Aorta (tissue), 5 donors: ENCODE measurements around the gene DAZAP1. TPM values are rescaled to one million over a fixed set of nuclear protein-coding genes. Genes with fewer than 3 reads are reported as not detected.
A peak's percentile ranks its signal among the peaks of the same experiment; 100 is the strongest.

ENCODE experiments used
- ATAC-seq: fragments of 200-7000 bp; cut with Tn5 transposase; one replicate; pipeline ENCODE4 v1.9.1; 2022; ENCODE audit warnings: moderate library complexity; ENCODE audit not compliant: low FRiP score
- DNase-seq, 2 donors: peaks; one replicate each; pipeline ENCODE4 v3.0.0-alpha.2; 2020
- H3K27ac ChIP-seq, 2 donors: one replicate each; pipeline ENCODE4 v1.5.1; 2013; ENCODE audit warnings: low read length in 2 of 2, mild to moderate bottlenecking in 2 of 2, moderate library complexity in 2 of 2, control low read depth in 1 of 2, inconsistent platforms in 1 of 2, low read depth in 1 of 2
- H3K27me3 ChIP-seq, 2 donors: one replicate each; pipeline ENCODE4 v1.6.1; 2013; ENCODE audit warnings: control low read depth in 1 of 2, low read length in 1 of 2, mild to moderate bottlenecking in 1 of 2, moderate library complexity in 1 of 2; ENCODE audit not compliant: insufficient read depth in 2 of 2, control insufficient read depth in 1 of 2
- H3K36me3 ChIP-seq, 2 donors: one replicate each; pipeline ENCODE4 v1.6.1; 2013; ENCODE audit warnings: control low read depth in 1 of 2, low read length in 1 of 2, mild to moderate bottlenecking in 1 of 2; ENCODE audit not compliant: insufficient read depth in 2 of 2, control insufficient read depth in 1 of 2
- H3K4me1 ChIP-seq, 2 donors: one replicate each; pipeline ENCODE4 v1.6.1; 2013; ENCODE audit warnings: low read length in 2 of 2, control low read depth in 1 of 2, mild to moderate bottlenecking in 1 of 2, moderate library complexity in 1 of 2; ENCODE audit not compliant: insufficient read depth in 2 of 2, control insufficient read depth in 1 of 2
- H3K4me3 ChIP-seq, 2 donors: one replicate each; pipeline ENCODE4 v1.5.1; 2013; ENCODE audit warnings: low read length in 2 of 2, control low read depth in 1 of 2, mild to moderate bottlenecking in 1 of 2
- H3K9me3 ChIP-seq: one replicate; pipeline ENCODE4 v1.6.1; 2013; ENCODE audit warnings: mild to moderate bottlenecking, low read length; ENCODE audit not compliant: control insufficient read depth
- WGBS, 2 donors: extraction: QIAGEN DNeasy Blood & Tissue Kit; methylation state at CpG; one replicate each; pipeline ENCODE4 v1.1.7; 2013; 5-methylcytosine and 5-hydroxymethylcytosine counted together
- intact Hi-C, 2 donors: fragments of 100-400 bp; cut with DNase I; formaldehyde crosslinking; loops; one replicate each; pipeline versions ENCODE4 v1.14.2 to v1.15.0; 2022
- polyA plus RNA-seq, 2 donors: library from polyadenylated mRNA; stranded (reverse); fragments of 200-250 nt; gene quantifications; one replicate each; pipeline ENCODE4 v1.2.3, GENCODE V29; 2013
- total RNA-seq, 2 donors: library from RNA; stranded (reverse); fragmentation: NEBNext Ultra II Directional; extraction: Animal tissue kit (Norgen Biotek cat#: 25700); gene quantifications; one replicate each; pipeline ENCODE4 v1.2.1, GENCODE V29; 2021
- donor health status: healthy with polysubstance abuse.
- donor health status: Bipolar disorder and iron deficiency.
- donor health status: DM: no; HTN: no; CAD: no.
- donor health status: DM: no; HTN: no; CAD: no.
- donor health status: DM: yes; HTN: yes; CAD: no.

The DAZAP1 gene
- total and polyA plus RNA-seq, 4 donors, result 44.8 to 79.0 (median 76.5) TPM

GRCh38 chr19:1383312-1384084 lies 23.9 kb upstream of the DAZAP1 start, which contains the start of gene NDUFS7:
Gene NDUFS7, plus strand, starts transcription at chr19:1383907. Its CDS starts 20 bp downstream, at chr19:1383927.
- intact Hi-C loops, result loop anchor here in 1 of 2 donors (2.0 kb wide), 2 partner anchors 29 to 107 kb away; a partner anchor contains a TSS
- Histone ChIP-seq H3K27ac (no peak within 1 kb of the TSS), H3K4me3 (peak within 1 kb of the TSS; percentile 50 to 77), H3K27me3 (no peaks in the 10 kb centered on the region), H3K4me1 (peaks cover 0 to 3% of the 10 kb centered on the region in 2 donors), H3K36me3 (no peaks in the 10 kb centered on the region), H3K9me3 (no peaks in the 10 kb centered on the region)
- DNase-seq, result peak; percentile 94 to 95
- peak; percentile 95 for ATAC-seq
- WGBS, 2 donors, result 0% methylated on average over 89 to 90 of the region's 90 CpGs

- Histone ChIP-seq H3K27ac (no peak overlapping the region), H3K4me3 (peak overlapping the region; percentile 50 to 77), H3K27me3 (no peaks in the 10 kb centered on the region), H3K4me1 (peaks cover 0 to 3% of the 10 kb centered on the region in 2 donors), H3K9me3 (no peaks in the 10 kb centered on the region), H3K36me3 (peaks cover under 1 to 2% of the 10 kb centered on the region in 2 donors)
- intact Hi-C loops, result no loop called here
- 1% methylated on average over 22 to 23 of the region's 23 CpGs for WGBS, 2 donors
- no peak for DNase-seq
- ATAC-seq, result no peak
Measured at GRCh38 chr19:1384085-1384462, 23.3 kb upstream of the DAZAP1 start.

GRCh38 chr19:1384478-1385110 lies 22.8 kb upstream of the DAZAP1 start:
- DNase-seq, result no peak
- H3K4me3 ChIP-seq, result peak overlapping the region; percentile 50 to 77
- H3K27ac ChIP-seq, result no peak overlapping the region
- no peak for ATAC-seq
- H3K9me3 ChIP-seq, result no peaks in the 10 kb centered on the region
- intact Hi-C loops, result no loop called here
- WGBS, 2 donors, result 41 to 43% methylated on average over 17 of the region's 17 CpGs
- peaks cover 2 to 3% of the 10 kb centered on the region in 2 donors for H3K36me3 ChIP-seq
- peaks cover 0 to 3% of the 10 kb centered on the region in 2 donors for H3K4me1 ChIP-seq
- no peaks in the 10 kb centered on the region for H3K27me3 ChIP-seq

- Histone ChIP-seq H3K4me1 (peaks cover 0 to 3% of the 10 kb centered on the region in 2 donors), H3K36me3 (peaks cover 2 to 3% of the 10 kb centered on the region in 2 donors), H3K27me3 (no peaks in the 10 kb centered on the region), H3K27ac (no peak overlapping the region), H3K4me3 (no peak overlapping the region), H3K9me3 (no peaks in the 10 kb centered on the region)
- ATAC-seq (no peak), DNase-seq (no peak)
- WGBS, 2 donors, result 91 to 97% methylated on average over 3 of the region's 3 CpGs
- intact Hi-C loops, result no loop called here
Measured at GRCh38 chr19:1385816-1386215, 21.6 kb upstream of the DAZAP1 start.

GRCh38 chr19:1386945-1387683 lies 20.3 kb upstream of the DAZAP1 start:
- 90% methylated on average over 39 of the region's 39 CpGs for WGBS, 2 donors
- intact Hi-C loops, result no loop called here
- Histone ChIP-seq H3K36me3 (peaks cover 3 to 4% of the 10 kb centered on the region in 2 donors), H3K27me3 (no peaks in the 10 kb centered on the region), H3K9me3 (no peaks in the 10 kb centered on the region), H3K4me1 (peaks cover 0 to 3% of the 10 kb centered on the region in 2 donors), H3K4me3 (no peak overlapping the region), H3K27ac (no peak overlapping the region)
- DNase-seq, result no peak
- no peak for ATAC-seq

GRCh38 chr19:1387684-1388636 lies 19.4 kb upstream of the DAZAP1 start:
- ATAC-seq, result no peak
- Histone ChIP-seq H3K4me1 (peaks cover 0 to 3% of the 10 kb centered on the region in 2 donors), H3K9me3 (no peaks in the 10 kb centered on the region), H3K4me3 (no peak overlapping the region), H3K27me3 (no peaks in the 10 kb centered on the region), H3K36me3 (peaks cover 3 to 4% of the 10 kb centered on the region in 2 donors), H3K27ac (no peak overlapping the region)
- 85 to 87% methylated on average over 44 to 45 of the region's 45 CpGs for WGBS, 2 donors
- no peak for DNase-seq
- intact Hi-C loops, result no loop called here

GRCh38 chr19:1388637-1389026 lies 18.8 kb upstream of the DAZAP1 start:
- Histone ChIP-seq H3K27me3 (no peaks in the 10 kb centered on the region), H3K4me3 (no peak overlapping the region), H3K9me3 (no peaks in the 10 kb centered on the region), H3K36me3 (peaks cover 3 to 4% of the 10 kb centered on the region in 2 donors), H3K4me1 (peaks cover 0 to 3% of the 10 kb centered on the region in 2 donors), H3K27ac (no peak overlapping the region)
- no peak for ATAC-seq
- DNase-seq, result peak in 1 of 2 donors; percentile 69
- WGBS, 2 donors, result 88 to 91% methylated on average over 16 to 17 of the region's 17 CpGs
- intact Hi-C loops, result no loop called here
